HG03045 (cell line): ENCODE results near the gene RAB6B.
"Not testable (repeated sequence)": the region's sequence is repeated elsewhere in the genome, so short reads cannot be mapped to it uniquely, and the experiment has no call there.

Experiments used
- ATAC-seq: cut with Tn5 transposase; IDR thresholded peaks from one replicate; pipeline ENCODE4 v1.9.1; 2021; ENCODE audit warnings: mild to moderate bottlenecking, moderate library complexity; ENCODE audit not compliant: unreplicated experiment

RAB6B gene

GRCh38 chr3:133820889-133821675 lies 74.6 kb downstream of the RAB6B start:
- no peak for ATAC-seq

- no peak for ATAC-seq
Measured at GRCh38 chr3:133820129-133820528, 75.6 kb downstream of the RAB6B start.

- ATAC-seq, result no peak
Measured at GRCh38 chr3:133815386-133815785, 80.3 kb downstream of the RAB6B start.

GRCh38 chr3:133812872-133813271 lies 82.8 kb downstream of the RAB6B start:
- ATAC-seq, result no peak

- ATAC-seq, result peak; percentile 98
Measured at GRCh38 chr3:133805702-133806475, 89.8 kb downstream of the RAB6B start, which contains the start of gene SRPRB. Gene SRPRB (plus strand): TSS chr3:133805815. CDS start chr3:133805849, 34 bp downstream.

- no peak for ATAC-seq
Measured at GRCh38 chr3:133805384-133805701, 90.3 kb downstream of the RAB6B start.

GRCh38 chr3:133804896-133805295 lies 90.8 kb downstream of the RAB6B start:
- ATAC-seq, result no peak

GRCh38 chr3:133803469-133803868 lies 92.2 kb downstream of the RAB6B start:
- no peak for ATAC-seq

- ATAC-seq, result no peak
Measured at GRCh38 chr3:133799794-133800585, 95.7 kb downstream of the RAB6B start.

- no peak for ATAC-seq
Measured at GRCh38 chr3:133797396-133798105, 98.1 kb downstream of the RAB6B start.

- no peak for ATAC-seq
Measured at GRCh38 chr3:133792171-133792763, 103.4 kb downstream of the RAB6B start.

GRCh38 chr3:133788024-133788423 lies 107.7 kb downstream of the RAB6B start:
- no peak for ATAC-seq

GRCh38 chr3:133783762-133784161 lies 111.9 kb downstream of the RAB6B start:
- ATAC-seq, result no peak

- no peak for ATAC-seq
Measured at GRCh38 chr3:133782454-133782853, 113.2 kb downstream of the RAB6B start.

GRCh38 chr3:133781570-133781969 lies 114.1 kb downstream of the RAB6B start:
- ATAC-seq, result no peak

- not testable (repeated sequence) for ATAC-seq
Measured at GRCh38 chr3:133780756-133781155, 114.9 kb downstream of the RAB6B start.

- no peak for ATAC-seq
Measured at GRCh38 chr3:133779626-133780203, 116.0 kb downstream of the RAB6B start.

- no peak for ATAC-seq
Measured at GRCh38 chr3:133777807-133778568, 117.7 kb downstream of the RAB6B start.

GRCh38 chr3:133776794-133777438 lies 118.8 kb downstream of the RAB6B start:
- ATAC-seq, result no peak
